Measurements from ENCODE around the gene GNG14.

Gene GNG14

DNA sequence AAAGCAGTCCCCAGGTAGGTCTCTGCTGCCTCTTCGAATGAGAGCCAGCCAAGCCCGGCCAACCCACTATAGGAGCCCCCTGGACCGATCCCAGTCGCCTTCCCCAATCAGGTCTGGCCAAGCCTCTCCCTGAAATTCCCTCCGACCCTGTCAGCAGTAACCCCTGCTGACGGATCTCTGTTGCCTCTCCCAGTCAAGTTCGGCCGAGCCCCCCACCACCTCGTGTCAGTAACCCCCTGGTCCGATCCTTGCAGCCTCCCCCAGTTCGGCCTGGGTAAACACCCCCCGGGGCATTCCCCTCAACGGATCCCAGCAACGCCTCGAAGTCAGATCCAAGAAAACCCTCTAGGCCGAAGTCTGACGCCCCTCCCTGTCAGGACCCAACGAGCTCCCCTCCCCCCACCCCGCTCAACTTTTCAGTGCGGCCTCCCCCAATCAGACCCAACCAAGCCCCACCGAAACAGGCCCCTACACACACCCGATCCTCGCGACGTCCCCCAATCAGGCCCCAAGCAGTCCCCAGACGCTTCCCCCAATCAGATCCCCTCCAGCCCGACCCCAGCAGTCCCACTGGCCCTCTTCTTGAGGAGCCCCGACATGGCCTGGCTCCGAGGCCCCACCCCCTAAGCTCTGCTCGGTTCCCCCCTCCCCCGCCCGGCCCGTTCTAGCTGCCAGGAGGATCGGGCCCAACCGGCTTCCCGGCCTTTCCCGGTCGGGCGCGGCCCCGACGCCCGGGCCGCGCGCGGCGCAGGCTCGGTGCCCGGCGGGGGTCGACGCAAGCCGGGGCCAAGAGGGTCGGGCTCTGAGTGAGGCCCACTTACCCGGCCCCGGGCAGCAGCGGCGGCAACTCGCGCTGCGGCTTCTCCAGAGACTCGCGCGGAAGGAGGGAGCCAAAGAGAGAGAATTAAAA is 34.1 kb downstream of the GNG14 start:
- peaks cover 6% of the 10 kb centered on the region for H3F3A ChIP-seq (ENCODE audit: insufficient read depth, low read length)
- H3K36me3 ChIP-seq (ENCODE audit: insufficient read depth, low read length): peaks cover 36% of the 10 kb centered on the region
- H3K4me2 ChIP-seq (ENCODE audit: low read length): peak overlapping the region; percentile 86
- no peaks in the 10 kb centered on the region for H3K27me3 ChIP-seq (ENCODE audit: insufficient read depth, low read length)
- H4K20me1 ChIP-seq (ENCODE audit: insufficient read depth, low read length): no peaks in the 10 kb centered on the region
- peaks cover 54% of the 10 kb centered on the region for H3K79me2 ChIP-seq (ENCODE audit: insufficient read depth, low read length)
- no peaks in the 10 kb centered on the region for H3K9me3 ChIP-seq (ENCODE audit: low read length)
- peaks cover 32% of the 10 kb centered on the region for H3K4me1 ChIP-seq (ENCODE audit: insufficient read depth, low read length, severe bottlenecking)
- H3K9ac ChIP-seq (ENCODE audit: low read length): peak overlapping the region; percentile 90
- TF ChIP-seq CTCF (IDR thresholded peaks at IDR 0.05; ENCODE audit: low read length) (no peak), EZH2 (IDR thresholded peaks at IDR 0.05; ENCODE audit: borderline replicate concordance, low read length) (no peak)
- H3K9me2 ChIP-seq (ENCODE audit: low read depth, low read length): no peaks in the 10 kb centered on the region
- H2AFZ ChIP-seq (ENCODE audit: low read length): no peak overlapping the region
- H3K4me3 ChIP-seq (ENCODE audit: low read depth, low read length, poor library complexity, severe bottlenecking): peak overlapping the region; percentile 73
- peak overlapping the region; percentile 44 for H3K27ac ChIP-seq (ENCODE audit: low read depth, low read length, poor library complexity, severe bottlenecking)

DNA sequence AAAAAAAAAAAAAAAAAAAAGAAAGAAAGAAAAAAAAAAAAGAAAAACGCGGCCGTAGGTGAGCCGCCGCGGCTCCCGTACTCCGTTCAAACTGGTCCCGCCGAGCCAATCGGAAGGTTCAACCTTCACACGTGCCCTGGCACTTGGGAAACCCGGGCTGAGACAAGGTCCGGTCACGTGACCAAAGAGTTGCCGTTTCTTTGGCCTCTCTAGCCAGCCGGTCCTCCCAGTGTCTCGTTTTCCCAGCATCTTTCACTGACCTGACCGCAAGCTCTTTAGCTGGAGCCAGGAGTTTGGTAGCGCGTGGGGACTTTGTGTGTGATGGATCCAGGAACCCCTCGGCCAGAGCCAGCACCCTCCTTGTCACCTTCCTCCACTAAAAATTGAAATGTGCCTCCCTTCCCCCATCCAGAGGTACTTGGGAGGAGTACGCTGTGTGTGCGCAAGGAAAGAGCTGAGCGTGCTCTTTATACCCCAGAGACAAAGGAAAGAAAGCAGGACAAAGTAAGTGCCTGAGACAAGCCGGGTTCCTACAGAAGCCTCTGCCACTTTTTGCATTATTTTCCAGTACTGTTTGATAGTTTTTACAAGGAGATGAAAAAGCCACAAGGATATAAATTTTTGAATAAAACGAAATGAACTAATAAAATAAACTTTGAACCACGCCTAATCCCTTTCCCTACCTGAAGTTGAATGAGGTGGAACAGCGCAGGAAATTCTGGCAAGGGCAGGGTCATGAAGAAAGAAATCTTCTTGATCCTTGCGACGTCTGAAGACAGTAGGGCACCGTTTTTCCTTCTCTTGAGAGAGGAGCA is 35.0 kb downstream of the GNG14 start:
- H2AFZ ChIP-seq (ENCODE audit: low read length): no peak overlapping the region
- peaks cover 7% of the 10 kb centered on the region for H3F3A ChIP-seq (ENCODE audit: insufficient read depth, low read length)
- peak overlapping the region; percentile 73 for H3K4me3 ChIP-seq (ENCODE audit: low read depth, low read length, poor library complexity, severe bottlenecking)
- H3K4me2 ChIP-seq (ENCODE audit: low read length): peak overlapping the region; percentile 90
- H3K27ac ChIP-seq (ENCODE audit: low read depth, low read length, poor library complexity, severe bottlenecking): peak overlapping the region; percentile 78
- peaks cover 32% of the 10 kb centered on the region for H3K36me3 ChIP-seq (ENCODE audit: insufficient read depth, low read length)
- H3K9ac ChIP-seq (ENCODE audit: low read length): peak overlapping the region; percentile 90
- H3K9me3 ChIP-seq (ENCODE audit: low read length): no peaks in the 10 kb centered on the region
- H4K20me1 ChIP-seq (ENCODE audit: insufficient read depth, low read length): no peaks in the 10 kb centered on the region
- no peak for TF ChIP-seq EZH2 (IDR thresholded peaks at IDR 0.05; ENCODE audit: borderline replicate concordance, low read length)
- TF ChIP-seq CTCF (IDR thresholded peaks at IDR 0.05; ENCODE audit: low read length): no peak
- H3K4me1 ChIP-seq (ENCODE audit: insufficient read depth, low read length, severe bottlenecking): peaks cover 33% of the 10 kb centered on the region
- H3K79me2 ChIP-seq (ENCODE audit: insufficient read depth, low read length): peaks cover 51% of the 10 kb centered on the region
- no peaks in the 10 kb centered on the region for H3K9me2 ChIP-seq (ENCODE audit: low read depth, low read length)
- H3K27me3 ChIP-seq (ENCODE audit: insufficient read depth, low read length): no peaks in the 10 kb centered on the region

DNA sequence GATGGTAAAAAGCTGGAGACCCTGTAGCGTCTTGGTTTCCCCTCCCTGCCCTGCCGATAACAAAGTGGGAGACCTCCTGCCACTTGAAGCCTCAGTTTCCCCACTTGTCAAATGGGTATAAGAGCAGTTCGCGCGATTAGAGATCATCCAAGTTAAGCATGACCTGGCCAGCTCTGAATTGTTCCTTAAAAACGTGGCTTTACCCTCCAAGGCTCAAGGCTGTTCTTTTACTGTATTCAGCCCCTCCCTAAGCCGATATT is 35.5 kb downstream of the GNG14 start:
- Histone ChIP-seq H3K27ac (ENCODE audit: low read depth, low read length, poor library complexity, severe bottlenecking) (peak overlapping the region; percentile 78), H3K9me3 (ENCODE audit: low read length) (no peaks in the 10 kb centered on the region), H3K9me2 (ENCODE audit: low read depth, low read length) (no peaks in the 10 kb centered on the region), H3K4me1 (ENCODE audit: insufficient read depth, low read length, severe bottlenecking) (peaks cover 33% of the 10 kb centered on the region), H3K4me3 (ENCODE audit: low read depth, low read length, poor library complexity, severe bottlenecking) (peak overlapping the region; percentile 73), H3F3A (ENCODE audit: insufficient read depth, low read length) (peaks cover 7% of the 10 kb centered on the region), H3K9ac (ENCODE audit: low read length) (peak overlapping the region; percentile 90), H2AFZ (ENCODE audit: low read length) (no peak overlapping the region), H3K36me3 (ENCODE audit: insufficient read depth, low read length) (peaks cover 32% of the 10 kb centered on the region), H4K20me1 (ENCODE audit: insufficient read depth, low read length) (no peaks in the 10 kb centered on the region), H3K4me2 (ENCODE audit: low read length) (peak overlapping the region; percentile 90), H3K79me2 (ENCODE audit: insufficient read depth, low read length) (peaks cover 51% of the 10 kb centered on the region), H3K27me3 (ENCODE audit: insufficient read depth, low read length) (no peaks in the 10 kb centered on the region)
- TF ChIP-seq CTCF (IDR thresholded peaks at IDR 0.05; ENCODE audit: low read length) (no peak), EZH2 (IDR thresholded peaks at IDR 0.05; ENCODE audit: borderline replicate concordance, low read length) (no peak)

Data from OCI-LY1 (cell line).